ENCODE measurements around the gene CBLB. TPM values are rescaled to one million over a fixed set of nuclear protein-coding genes. Genes with fewer than 3 reads are reported as not detected.

The CBLB gene
- total RNA-seq, 1 donor from 2014 or later, result 57.0 TPM

- no peaks in the 10 kb centered on the region for H3K9me3 Mint-ChIP-seq
- peaks cover 4% of the 10 kb centered on the region for H3K4me1 Mint-ChIP-seq (ENCODE audit: unreplicated experiment)
- no peaks in the 10 kb centered on the region for H3K27me3 Mint-ChIP-seq
- TF ChIP-seq CTCF (conservative IDR thresholded peaks at IDR 0.05), result no peak
- DNase-seq (ENCODE audit: extremely low spot score, unreplicated experiment), result no peak
- no peak overlapping the region for H3K4me3 Mint-ChIP-seq
- H3K27ac Mint-ChIP-seq, result no peak overlapping the region
- peaks cover 56% of the 10 kb centered on the region for H3K36me3 Mint-ChIP-seq
Measured at GRCh38 chr3:105678017-105678416, 190.8 kb downstream of the CBLB start.

- H3K4me3 Mint-ChIP-seq, result no peak overlapping the region
- TF ChIP-seq CTCF (conservative IDR thresholded peaks at IDR 0.05), result no peak
- no peaks in the 10 kb centered on the region for H3K9me3 Mint-ChIP-seq
- H3K27me3 Mint-ChIP-seq, result no peaks in the 10 kb centered on the region
- DNase-seq (ENCODE audit: extremely low spot score, unreplicated experiment), result no peak
- peaks cover 4% of the 10 kb centered on the region for H3K4me1 Mint-ChIP-seq (ENCODE audit: unreplicated experiment)
- peaks cover 53% of the 10 kb centered on the region for H3K36me3 Mint-ChIP-seq
- no peak overlapping the region for H3K27ac Mint-ChIP-seq
Measured at GRCh38 chr3:105676621-105677300, 192.1 kb downstream of the CBLB start.

- no peaks in the 10 kb centered on the region for H3K9me3 Mint-ChIP-seq
Measured at GRCh38 chr3:105674437-105675065, 194.3 kb downstream of the CBLB start.

GRCh38 chr3:105672996-105673395 is 195.8 kb downstream of the CBLB start:
- no peak overlapping the region for H3K27ac Mint-ChIP-seq
- H3K9me3 Mint-ChIP-seq, result no peaks in the 10 kb centered on the region
- no peak overlapping the region for H3K4me3 Mint-ChIP-seq
- TF ChIP-seq CTCF (conservative IDR thresholded peaks at IDR 0.05), result no peak
- no peaks in the 10 kb centered on the region for H3K27me3 Mint-ChIP-seq
- no peak for DNase-seq (ENCODE audit: extremely low spot score, unreplicated experiment)
- H3K36me3 Mint-ChIP-seq, result peaks cover 34% of the 10 kb centered on the region
- peaks cover 4% of the 10 kb centered on the region for H3K4me1 Mint-ChIP-seq (ENCODE audit: unreplicated experiment)

More at GRCh38 chr3:105674437-105675065, 194.3 kb downstream of the CBLB start:
- H3K4me1 Mint-ChIP-seq (ENCODE audit: unreplicated experiment), result peaks cover 4% of the 10 kb centered on the region
- TF ChIP-seq CTCF (conservative IDR thresholded peaks at IDR 0.05), result no peak
- DNase-seq (ENCODE audit: extremely low spot score, unreplicated experiment), result no peak
- H3K36me3 Mint-ChIP-seq, result peaks cover 39% of the 10 kb centered on the region
- H3K27ac Mint-ChIP-seq, result no peak overlapping the region
- H3K4me3 Mint-ChIP-seq, result no peak overlapping the region
- H3K27me3 Mint-ChIP-seq, result no peaks in the 10 kb centered on the region

- no peak for TF ChIP-seq CTCF (conservative IDR thresholded peaks at IDR 0.05)
- Mint-ChIP-seq H3K9me3 (peaks cover 5% of the 10 kb centered on the region), H3K4me1 (ENCODE audit: unreplicated experiment) (no peaks in the 10 kb centered on the region), H3K36me3 (peaks cover 44% of the 10 kb centered on the region), H3K4me3 (no peak overlapping the region), H3K27ac (no peak overlapping the region), H3K27me3 (no peaks in the 10 kb centered on the region)
- DNase-seq (ENCODE audit: extremely low spot score, unreplicated experiment), result no peak
Measured at GRCh38 chr3:105662306-105662705, 206.5 kb downstream of the CBLB start.
